HG03558 (cell line): ENCODE results near the gene TCP1.
"Not testable (repeated sequence)": the region's sequence is repeated elsewhere in the genome, so short reads cannot be mapped to it uniquely, and the experiment has no call there.

ENCODE experiments used
- ATAC-seq: cut with Tn5 transposase; IDR thresholded peaks from one replicate; pipeline ENCODE4 v1.9.1; 2021; ENCODE audit warnings: moderate number of reproducible peaks; ENCODE audit not compliant: unreplicated experiment; ENCODE audit errors: extremely low read depth

TCP1 gene

GRCh38 chr6:159789377-159790148 is at the start of gene TCP1:
TCP1 (minus strand) TSS chr6:159789602; CDS start chr6:159789468, 134 bp downstream.
- ATAC-seq, result peak; percentile 44

- ATAC-seq, result no peak
Observed at GRCh38 chr6:159838020-159838744, 48.8 kb upstream of the TCP1 start.

- ATAC-seq, result no peak
Observed at GRCh38 chr6:159837511-159837910, 48.1 kb upstream of the TCP1 start.

GRCh38 chr6:159836718-159837490 is 47.5 kb upstream of the TCP1 start:
- no peak for ATAC-seq

GRCh38 chr6:159833997-159834603 is 44.7 kb upstream of the TCP1 start:
- no peak for ATAC-seq

- ATAC-seq, result no peak
Observed at GRCh38 chr6:159833556-159833955, 44.2 kb upstream of the TCP1 start.

GRCh38 chr6:159832946-159833345 is 43.5 kb upstream of the TCP1 start:
- no peak for ATAC-seq

GRCh38 chr6:159831373-159831679 is 41.9 kb upstream of the TCP1 start:
- no peak for ATAC-seq

GRCh38 chr6:159830501-159831372 is 41.3 kb upstream of the TCP1 start:
- no peak for ATAC-seq

GRCh38 chr6:159829526-159829925 is 40.1 kb upstream of the TCP1 start:
- no peak for ATAC-seq

- ATAC-seq, result no peak
Observed at GRCh38 chr6:159828074-159828473, 38.7 kb upstream of the TCP1 start.

- no peak for ATAC-seq
Observed at GRCh38 chr6:159826968-159827647, 37.7 kb upstream of the TCP1 start.

- ATAC-seq, result no peak
Observed at GRCh38 chr6:159826004-159826403, 36.6 kb upstream of the TCP1 start.

- ATAC-seq, result not testable (repeated sequence)
Observed at GRCh38 chr6:159824690-159825089, 35.3 kb upstream of the TCP1 start.

GRCh38 chr6:159823953-159824352 is 34.6 kb upstream of the TCP1 start:
- ATAC-seq, result no peak

GRCh38 chr6:159821726-159822125 is 32.3 kb upstream of the TCP1 start:
- no peak for ATAC-seq

GRCh38 chr6:159821122-159821521 is 31.7 kb upstream of the TCP1 start:
- ATAC-seq, result no peak

- no peak for ATAC-seq
Observed at GRCh38 chr6:159819932-159820640, 30.7 kb upstream of the TCP1 start.

- no peak for ATAC-seq
Observed at GRCh38 chr6:159819098-159819497, 29.7 kb upstream of the TCP1 start.
